IPS-18c (cell line): Measurements from ENCODE around the gene CDKN1B.

Experiments used
- H3K4me3 ChIP-seq: 2 replicates; pipeline ENCODE4 v1.7.0; 2013; ENCODE audit warnings: low read depth, mild to moderate bottlenecking, low read length, moderate library complexity; ENCODE audit not compliant: insufficient read depth
- H3K9me3 ChIP-seq: one replicate; pipeline ENCODE4 v1.6.1; 2013; ENCODE audit warnings: mild to moderate bottlenecking, low read length, moderate library complexity; ENCODE audit not compliant: control insufficient read depth, insufficient read depth

The CDKN1B gene

GRCh38 chr12:12693111-12693671, 24.0 kb upstream of the CDKN1B start:
- Histone ChIP-seq H3K9me3 (no peaks in the 10 kb centered on the region), H3K4me3 (no peak overlapping the region)

GRCh38 chr12:12696562-12697383, 20.4 kb upstream of the CDKN1B start:
- peak overlapping the region; percentile 82 for H3K4me3 ChIP-seq
- H3K9me3 ChIP-seq, result no peaks in the 10 kb centered on the region

GRCh38 chr12:12699345-12699744, 17.8 kb upstream of the CDKN1B start:
- no peak overlapping the region for H3K4me3 ChIP-seq
- no peaks in the 10 kb centered on the region for H3K9me3 ChIP-seq

GRCh38 chr12:12700254-12700653, 16.9 kb upstream of the CDKN1B start:
- H3K4me3 ChIP-seq, result no peak overlapping the region
- H3K9me3 ChIP-seq, result no peaks in the 10 kb centered on the region

GRCh38 chr12:12701457-12701856, 15.7 kb upstream of the CDKN1B start:
- no peaks in the 10 kb centered on the region for H3K9me3 ChIP-seq
- no peak overlapping the region for H3K4me3 ChIP-seq

- H3K4me3 ChIP-seq, result no peak overlapping the region
- no peaks in the 10 kb centered on the region for H3K9me3 ChIP-seq
Observed at GRCh38 chr12:12704593-12705230, 12.5 kb upstream of the CDKN1B start.

- H3K4me3 ChIP-seq, result no peak overlapping the region
- H3K9me3 ChIP-seq, result no peaks in the 10 kb centered on the region
Observed at GRCh38 chr12:12705838-12706520, 11.2 kb upstream of the CDKN1B start.

GRCh38 chr12:12713932-12714275, 3.3 kb upstream of the CDKN1B start:
- Histone ChIP-seq H3K9me3 (no peaks in the 10 kb centered on the region), H3K4me3 (peak overlapping the region; percentile 4; the same call in 1 of the 2 replicates)

GRCh38 chr12:12714276-12715021, 2.7 kb upstream of the CDKN1B start:
- no peaks in the 10 kb centered on the region for H3K9me3 ChIP-seq
- H3K4me3 ChIP-seq, result peak overlapping the region; percentile 4; the same call in 1 of the 2 replicates

GRCh38 chr12:12715128-12715458, 2.1 kb upstream of the CDKN1B start:
- no peak overlapping the region for H3K4me3 ChIP-seq

GRCh38 chr12:12715459-12716150, 1.6 kb upstream of the CDKN1B start:
- H3K4me3 ChIP-seq, result peak overlapping the region; percentile 95
- H3K9me3 ChIP-seq, result no peaks in the 10 kb centered on the region

More at GRCh38 chr12:12715128-12715458, 2.1 kb upstream of the CDKN1B start:
- H3K9me3 ChIP-seq, result no peaks in the 10 kb centered on the region

GRCh38 chr12:12716151-12716792, 896 bp upstream of the CDKN1B start:
- peak overlapping the region; percentile 95 for H3K4me3 ChIP-seq

GRCh38 chr12:12717586-12718380, 615 bp downstream of the CDKN1B start:
- Histone ChIP-seq H3K9me3 (no peaks in the 10 kb centered on the region), H3K4me3 (peak overlapping the region; percentile 95)

More at GRCh38 chr12:12716151-12716792, 896 bp upstream of the CDKN1B start:
- H3K9me3 ChIP-seq, result no peaks in the 10 kb centered on the region

- H3K4me3 ChIP-seq, result peak overlapping the region; percentile 95
- H3K9me3 ChIP-seq, result no peaks in the 10 kb centered on the region
Observed at GRCh38 chr12:12718381-12718759, 1.2 kb downstream of the CDKN1B start.

- Histone ChIP-seq H3K4me3 (peak overlapping the region; percentile 95; the same call in 1 of the 2 replicates), H3K9me3 (no peaks in the 10 kb centered on the region)
Observed at GRCh38 chr12:12718853-12719252, 1.7 kb downstream of the CDKN1B start.
